GM13976 (cell line): ENCODE results near the gene TBX3.

ENCODE experiments used
- DNase-seq: peaks from one replicate; pipeline ENCODE4 v3.0.0; 2012; ENCODE audit warnings: low spot score
- in situ Hi-C: fragments of 300-500 bp; cut with MboI; formaldehyde crosslinking; loops from one replicate; pipeline ENCODE4 v1.12.0; 2022; ENCODE audit warnings: low sequenced_read_pairs, mixed read lengths, inconsistent platforms; ENCODE audit not compliant: unreplicated experiment
- TF ChIP-seq, protein P1 (sequence below): IDR thresholded peaks from 2 replicates; pipeline ENCODE4 v1.5.1; 2012; ENCODE audit warnings: borderline replicate concordance, mild to moderate bottlenecking; ENCODE audit not compliant: insufficient read depth; ENCODE audit errors: extremely low read depth, missing control alignments, control extremely low read depth

The TBX3 gene

DNA sequence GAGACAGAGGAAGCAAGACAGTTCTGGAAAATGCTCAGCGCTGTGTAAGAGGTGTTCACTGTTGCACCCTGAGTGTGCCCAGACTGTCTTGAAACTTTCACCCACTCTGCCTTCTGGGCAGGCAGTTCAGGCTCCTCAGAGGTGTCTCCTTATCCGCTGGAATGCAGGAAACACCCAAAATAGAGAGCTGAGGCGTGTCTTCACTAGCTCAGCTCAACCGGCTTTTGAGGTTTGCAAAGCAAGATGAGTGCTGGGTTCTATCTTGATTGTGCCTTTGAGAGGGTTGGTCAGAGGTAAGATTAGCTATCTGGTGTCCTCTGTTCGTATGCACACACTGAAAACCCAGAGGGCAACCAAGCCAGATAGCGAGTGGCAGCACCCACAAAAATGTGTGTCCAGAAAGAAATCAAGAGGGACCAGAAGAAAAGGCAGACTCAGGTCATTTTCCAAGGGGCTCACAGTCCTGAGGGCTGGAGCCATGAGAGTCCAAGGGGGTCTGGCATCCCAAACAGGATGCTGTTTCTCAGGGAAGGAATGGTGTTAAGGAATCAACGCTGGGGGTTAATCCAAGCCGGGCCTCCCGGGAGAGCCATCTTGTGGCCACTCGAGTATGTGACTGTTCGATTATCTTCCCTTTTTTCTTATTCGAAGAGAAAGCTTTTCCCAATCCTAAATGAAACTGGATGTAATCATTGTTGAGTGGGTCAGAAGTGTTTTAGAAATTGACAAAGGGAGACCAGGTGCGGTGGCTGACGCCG is 47.1 kb downstream of the TBX3 start:
- TF ChIP-seq, protein P1, sequence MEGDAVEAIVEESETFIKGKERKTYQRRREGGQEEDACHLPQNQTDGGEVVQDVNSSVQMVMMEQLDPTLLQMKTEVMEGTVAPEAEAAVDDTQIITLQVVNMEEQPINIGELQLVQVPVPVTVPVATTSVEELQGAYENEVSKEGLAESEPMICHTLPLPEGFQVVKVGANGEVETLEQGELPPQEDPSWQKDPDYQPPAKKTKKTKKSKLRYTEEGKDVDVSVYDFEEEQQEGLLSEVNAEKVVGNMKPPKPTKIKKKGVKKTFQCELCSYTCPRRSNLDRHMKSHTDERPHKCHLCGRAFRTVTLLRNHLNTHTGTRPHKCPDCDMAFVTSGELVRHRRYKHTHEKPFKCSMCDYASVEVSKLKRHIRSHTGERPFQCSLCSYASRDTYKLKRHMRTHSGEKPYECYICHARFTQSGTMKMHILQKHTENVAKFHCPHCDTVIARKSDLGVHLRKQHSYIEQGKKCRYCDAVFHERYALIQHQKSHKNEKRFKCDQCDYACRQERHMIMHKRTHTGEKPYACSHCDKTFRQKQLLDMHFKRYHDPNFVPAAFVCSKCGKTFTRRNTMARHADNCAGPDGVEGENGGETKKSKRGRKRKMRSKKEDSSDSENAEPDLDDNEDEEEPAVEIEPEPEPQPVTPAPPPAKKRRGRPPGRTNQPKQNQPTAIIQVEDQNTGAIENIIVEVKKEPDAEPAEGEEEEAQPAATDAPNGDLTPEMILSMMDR: no peak
- in situ Hi-C loops: no loop called here
- no peak for DNase-seq

DNA sequence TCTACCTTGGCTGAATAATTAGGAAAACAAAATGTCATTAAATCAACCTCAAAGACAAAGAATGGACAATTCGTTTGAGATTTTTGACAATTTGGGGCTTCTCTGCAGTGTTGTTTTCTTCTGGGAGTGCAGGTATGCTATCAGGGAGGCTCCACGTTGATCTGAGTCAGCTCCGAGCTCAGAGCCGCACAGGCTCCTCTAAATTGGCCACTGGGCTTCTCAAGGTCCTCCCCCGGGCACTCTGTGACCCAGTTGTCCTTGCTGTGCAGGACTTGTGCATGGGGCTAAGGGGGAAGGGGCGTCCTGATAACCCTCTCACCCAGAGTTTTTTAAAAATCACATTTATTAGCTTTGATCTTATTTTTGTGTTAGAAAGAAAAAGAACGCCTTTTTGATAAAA is 52.7 kb downstream of the TBX3 start:
- no peak for DNase-seq
- in situ Hi-C loops: no loop called here
- TF ChIP-seq, protein P1: no peak

DNA sequence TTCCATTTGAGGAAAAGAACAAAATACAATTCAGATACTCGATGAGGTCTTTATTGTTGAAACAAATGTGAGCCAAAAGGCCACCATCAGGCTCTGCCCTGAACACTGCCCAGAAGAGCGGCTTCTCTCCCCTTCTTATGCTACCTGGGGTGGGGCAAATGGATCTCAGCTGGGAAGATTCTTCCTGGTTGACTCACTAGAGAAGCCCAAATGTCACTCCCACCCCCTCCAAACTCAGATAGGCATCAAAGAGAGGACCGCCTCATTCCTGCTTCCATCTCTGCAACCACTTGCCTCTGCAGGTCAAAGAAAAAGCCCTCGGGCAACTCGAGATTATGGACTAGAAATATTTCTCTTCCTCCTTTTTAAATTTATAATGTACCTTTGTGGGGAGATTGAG is 55.8 kb downstream of the TBX3 start:
- no peak for DNase-seq
- TF ChIP-seq, protein P1: no peak
- in situ Hi-C loops: no loop called here

DNA sequence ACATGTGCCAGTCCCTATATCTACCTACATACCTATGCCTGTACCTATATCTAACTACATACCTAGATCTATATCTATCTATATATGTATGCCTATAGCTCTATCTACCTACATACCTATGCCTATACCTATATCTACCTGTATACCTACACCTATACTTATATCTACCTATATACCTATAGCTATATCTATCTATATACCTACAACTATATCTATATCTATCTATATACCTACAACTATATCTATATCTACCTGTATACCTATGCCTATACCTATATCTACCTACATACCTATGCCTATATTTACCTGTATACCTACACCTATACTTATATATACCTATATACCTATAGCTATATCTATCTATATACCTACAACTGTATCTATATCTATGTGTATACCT is 56.6 kb downstream of the TBX3 start:
- TF ChIP-seq, protein P1: no peak
- in situ Hi-C loops: no loop called here
- DNase-seq: no peak

DNA sequence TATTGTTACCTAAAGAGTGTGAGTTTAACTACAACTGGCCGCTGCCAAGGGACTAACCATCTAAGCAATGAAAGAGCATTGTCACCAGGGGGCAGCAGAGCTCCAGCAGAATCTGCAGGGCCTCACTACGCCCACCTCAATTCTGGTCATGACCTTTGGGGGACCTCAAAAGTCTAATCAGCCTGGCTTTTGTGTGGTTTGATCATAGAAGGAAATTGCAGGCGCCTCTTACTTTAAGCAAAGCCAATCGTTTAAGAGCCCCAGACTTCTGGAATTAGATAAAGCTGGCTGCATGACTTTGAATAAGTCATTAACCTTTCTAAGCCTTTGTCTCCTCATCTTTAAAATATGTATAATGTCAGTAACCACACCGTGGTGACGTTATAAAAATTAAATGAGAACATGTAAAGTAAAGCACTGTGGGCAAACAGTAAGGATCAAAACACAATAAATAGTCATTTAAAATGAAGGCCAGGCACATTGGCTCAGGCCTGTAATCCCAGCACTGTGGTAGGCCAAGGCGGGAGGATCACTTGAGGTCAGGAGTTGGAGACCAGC is 58.6 kb downstream of the TBX3 start:
- TF ChIP-seq, protein P1: peak; percentile 51
- DNase-seq: peak; percentile 44
- in situ Hi-C loops: no loop called here

DNA sequence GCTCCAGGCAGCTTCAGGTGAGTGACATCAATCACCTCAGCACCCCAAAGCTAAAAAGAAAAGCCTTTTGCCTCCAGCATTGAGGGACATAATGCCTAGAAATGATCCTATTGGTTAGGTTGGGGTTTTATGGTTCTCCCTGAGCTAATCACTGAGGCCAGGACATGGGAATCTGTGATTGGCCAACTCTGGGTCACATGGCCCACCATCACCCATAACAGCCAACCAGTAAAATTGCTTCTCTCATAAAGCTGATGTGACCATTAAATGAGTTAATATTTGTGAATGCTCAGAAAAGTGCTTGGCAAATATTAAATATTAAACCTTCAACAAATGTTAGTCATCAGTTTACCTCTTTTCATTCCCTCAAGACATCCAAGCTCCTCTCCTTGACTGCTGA is 60.2 kb downstream of the TBX3 start:
- no peak for DNase-seq
- TF ChIP-seq, protein P1: no peak
- in situ Hi-C loops: no loop called here
